ENCODE measurements around the gene CC2D2B. TPM values are rescaled to one million over a fixed set of nuclear protein-coding genes. Genes with fewer than 3 reads are reported as not detected.

CC2D2B gene
- total RNA-seq, 1 experiment from 2014 or later, result not detected

DNA sequence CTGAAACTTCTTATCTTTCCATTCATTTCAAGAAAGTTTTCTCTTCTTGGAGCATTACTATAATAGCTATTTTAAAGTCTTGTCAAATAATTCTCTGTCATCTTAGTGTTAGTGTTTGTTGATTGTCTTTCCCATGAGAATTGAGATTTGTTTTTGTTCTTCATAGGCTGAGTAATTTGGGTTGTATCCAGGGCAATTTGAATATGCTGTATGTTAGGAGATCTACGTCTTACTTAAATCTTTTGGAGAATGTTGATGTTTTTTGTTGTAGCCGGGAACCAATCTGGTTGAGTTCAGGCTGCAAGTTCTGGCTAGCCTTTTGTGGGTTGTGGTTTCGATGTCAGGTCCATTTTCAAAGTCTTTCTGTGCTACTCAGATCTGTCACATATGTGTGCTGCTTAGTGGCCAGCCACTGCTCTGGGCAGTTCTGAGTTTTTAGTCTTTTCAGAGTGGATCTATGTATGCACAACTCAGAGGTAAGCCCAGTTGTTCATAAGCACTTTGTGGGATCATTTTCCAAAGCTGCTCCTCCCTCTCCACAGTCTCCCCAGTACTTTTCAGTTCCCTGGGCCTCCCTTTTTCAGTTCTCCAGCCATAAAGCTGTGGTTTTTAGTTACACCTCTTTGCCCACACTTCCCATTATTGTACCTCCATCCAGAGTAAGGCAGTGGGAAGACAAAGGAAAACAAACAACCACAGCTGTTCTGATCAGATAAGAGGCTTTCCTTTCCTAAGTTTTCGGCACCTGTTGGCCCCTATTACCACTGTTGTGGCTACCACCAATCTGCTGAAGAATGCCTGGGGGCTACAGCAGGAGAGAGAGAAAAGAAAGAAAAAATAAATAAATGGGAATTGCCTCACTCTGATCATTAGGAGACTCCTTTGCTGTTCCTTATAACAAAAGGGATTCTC, 131.0 kb downstream of the CC2D2B start:
- H3F3A ChIP-seq (ENCODE audit: low read length, unreplicated experiment), result no peaks in the 10 kb centered on the region
- TF ChIP-seq EZH2 (IDR thresholded peaks at IDR 0.05; ENCODE audit: low read length, unreplicated experiment) (no peak), EZH2phosphoT487 (IDR thresholded peaks at IDR 0.05; ENCODE audit: borderline replicate concordance, low read length) (no peak)
- TF ChIP-seq, protein P1, sequence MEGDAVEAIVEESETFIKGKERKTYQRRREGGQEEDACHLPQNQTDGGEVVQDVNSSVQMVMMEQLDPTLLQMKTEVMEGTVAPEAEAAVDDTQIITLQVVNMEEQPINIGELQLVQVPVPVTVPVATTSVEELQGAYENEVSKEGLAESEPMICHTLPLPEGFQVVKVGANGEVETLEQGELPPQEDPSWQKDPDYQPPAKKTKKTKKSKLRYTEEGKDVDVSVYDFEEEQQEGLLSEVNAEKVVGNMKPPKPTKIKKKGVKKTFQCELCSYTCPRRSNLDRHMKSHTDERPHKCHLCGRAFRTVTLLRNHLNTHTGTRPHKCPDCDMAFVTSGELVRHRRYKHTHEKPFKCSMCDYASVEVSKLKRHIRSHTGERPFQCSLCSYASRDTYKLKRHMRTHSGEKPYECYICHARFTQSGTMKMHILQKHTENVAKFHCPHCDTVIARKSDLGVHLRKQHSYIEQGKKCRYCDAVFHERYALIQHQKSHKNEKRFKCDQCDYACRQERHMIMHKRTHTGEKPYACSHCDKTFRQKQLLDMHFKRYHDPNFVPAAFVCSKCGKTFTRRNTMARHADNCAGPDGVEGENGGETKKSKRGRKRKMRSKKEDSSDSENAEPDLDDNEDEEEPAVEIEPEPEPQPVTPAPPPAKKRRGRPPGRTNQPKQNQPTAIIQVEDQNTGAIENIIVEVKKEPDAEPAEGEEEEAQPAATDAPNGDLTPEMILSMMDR (conservative IDR thresholded peaks at IDR 0.05; ENCODE audit: low read depth, low read length), result no peak
- POLR2A ChIA-PET (ENCODE audit: unreplicated experiment), result no interaction called here
- no peaks in the 10 kb centered on the region; the same call in 1 of the 2 replicates for H3K4me1 ChIP-seq (ENCODE audit: insufficient read depth, low read length)
- H4K20me1 ChIP-seq (ENCODE audit: low read length), result no peaks in the 10 kb centered on the region
- H3K27me3 ChIP-seq (ENCODE audit: low read length), result no peaks in the 10 kb centered on the region
- H3K4me3 ChIP-seq (ENCODE audit: low read length), result no peak overlapping the region
- no peak for ATAC-seq
- H3K9me2 ChIP-seq (replicated peaks; ENCODE audit: low read length), result no peaks in the 10 kb centered on the region
- no peaks in the 10 kb centered on the region for H3K36me3 ChIP-seq (ENCODE audit: low read depth, low read length)
- no peaks in the 10 kb centered on the region for H3K9me3 ChIP-seq (ENCODE audit: low read length)
- no peak overlapping the region for H2AFZ ChIP-seq (ENCODE audit: low read length)
- peaks cover 2% of the 10 kb centered on the region; the same call in 1 of the 2 replicates for H3K79me2 ChIP-seq (ENCODE audit: low read length)
- intact Hi-C loops (cut with micrococcal nuclease), result no loop called here
- CTCF ChIA-PET, result no interaction called here
- H3K9ac ChIP-seq (ENCODE audit: low read length), result no peak overlapping the region
- DNase-seq, result no peak
- no peak overlapping the region for H3K27ac ChIP-seq (ENCODE audit: low read length)
- no peak overlapping the region for H3K4me2 ChIP-seq (ENCODE audit: low read length)
- no TSS peak for BruUV-seq (replicated peaks)

GRCh38 chr10:96041146-96041545, 133.4 kb downstream of the CC2D2B start:
- Histone ChIP-seq H3F3A (ENCODE audit: low read length, unreplicated experiment) (no peaks in the 10 kb centered on the region), H3K27ac (ENCODE audit: low read length) (no peak overlapping the region), H2AFZ (ENCODE audit: low read length) (no peak overlapping the region), H3K4me1 (ENCODE audit: insufficient read depth, low read length) (peaks cover 9% of the 10 kb centered on the region), H3K27me3 (ENCODE audit: low read length) (no peaks in the 10 kb centered on the region), H3K36me3 (ENCODE audit: low read depth, low read length) (no peaks in the 10 kb centered on the region), H3K9ac (ENCODE audit: low read length) (no peak overlapping the region), H4K20me1 (ENCODE audit: low read length) (no peaks in the 10 kb centered on the region), H3K9me2 (replicated peaks; ENCODE audit: low read length) (no peaks in the 10 kb centered on the region), H3K9me3 (ENCODE audit: low read length) (no peaks in the 10 kb centered on the region), H3K79me2 (ENCODE audit: low read length) (peaks cover 26% of the 10 kb centered on the region), H3K4me2 (ENCODE audit: low read length) (no peak overlapping the region), H3K4me3 (ENCODE audit: low read length) (no peak overlapping the region)
- no peak for TF ChIP-seq EZH2 (IDR thresholded peaks at IDR 0.05; ENCODE audit: low read length, unreplicated experiment)
- CTCF ChIA-PET, result no interaction called here
- DNase-seq (no peak), ATAC-seq (no peak)
- POLR2A ChIA-PET (ENCODE audit: unreplicated experiment), result no interaction called here
- intact Hi-C loops (cut with micrococcal nuclease), result loop anchor here (5.0 kb wide), 1 partner anchor 91 kb away; the partner anchor contains the start of gene ZNF518A
- BruUV-seq (replicated peaks), result no TSS peak

DNA sequence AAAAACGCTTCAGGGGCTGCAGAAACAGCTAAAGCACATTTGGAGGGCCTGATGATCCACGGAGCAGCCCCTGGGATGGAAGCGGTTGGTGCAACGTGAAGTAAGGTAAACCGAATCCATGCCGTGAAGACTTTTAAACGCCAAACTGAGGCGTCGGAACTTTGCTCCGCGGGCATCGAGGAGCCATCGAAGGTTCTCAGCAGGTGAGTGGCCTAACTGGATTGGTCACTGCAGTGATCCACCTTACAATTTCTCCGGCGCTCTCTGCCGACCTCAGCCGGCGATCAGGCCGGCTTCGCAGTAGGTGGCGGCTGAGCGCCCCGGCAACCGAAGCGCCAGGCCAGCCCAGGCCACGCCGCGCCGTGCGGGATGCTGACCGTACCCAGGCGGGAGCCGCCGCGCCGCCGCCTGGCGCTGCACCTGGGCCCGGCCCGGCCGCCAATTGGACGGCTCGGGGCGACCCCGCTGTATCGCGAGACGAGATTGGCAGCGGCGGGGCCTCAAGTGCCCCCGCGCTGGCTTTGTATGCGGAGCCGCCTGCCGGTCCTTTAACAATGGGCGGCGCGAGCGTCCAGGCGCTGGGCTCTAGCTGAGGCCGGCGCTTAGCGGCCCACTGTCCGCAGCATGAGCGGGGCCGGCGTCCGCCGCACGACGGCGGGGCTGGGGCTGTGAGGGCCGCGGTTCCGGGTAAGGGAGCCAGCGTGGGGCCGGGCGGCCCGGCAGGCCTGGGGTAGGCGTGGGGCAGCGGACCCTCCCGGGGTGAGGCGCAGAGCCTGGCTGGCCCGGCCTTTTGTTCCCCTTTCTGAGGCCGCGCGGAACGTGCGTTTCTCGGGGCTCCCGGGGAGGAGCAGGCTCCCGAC, 135.5 kb downstream of the CC2D2B start, which contains the start of gene CCNJ:
Gene CCNJ (plus strand): TSS at position 551 of the 860 bp plus-strand sequence. CDS start 811 bp downstream, outside the sequence.
- Histone ChIP-seq H4K20me1 (ENCODE audit: low read length) (no peaks in the 10 kb centered on the region), H2AFZ (ENCODE audit: low read length) (peak within 1 kb of the TSS; percentile 88), H3K79me2 (ENCODE audit: low read length) (peaks cover 43% of the 10 kb centered on the region), H3K4me1 (ENCODE audit: insufficient read depth, low read length) (peaks cover 16% of the 10 kb centered on the region), H3K9me3 (ENCODE audit: low read length) (no peaks in the 10 kb centered on the region), H3K9me2 (replicated peaks; ENCODE audit: low read length) (no peaks in the 10 kb centered on the region), H3K36me3 (ENCODE audit: low read depth, low read length) (no peaks in the 10 kb centered on the region), H3K27me3 (ENCODE audit: low read length) (no peaks in the 10 kb centered on the region), H3F3A (ENCODE audit: low read length, unreplicated experiment) (no peaks in the 10 kb centered on the region), H3K9ac (ENCODE audit: low read length) (peak within 1 kb of the TSS; percentile 88), H3K27ac (ENCODE audit: low read length) (peak within 1 kb of the TSS; percentile 17), H3K4me2 (ENCODE audit: low read length) (peak within 1 kb of the TSS; percentile 90), H3K4me3 (ENCODE audit: low read length) (peak within 1 kb of the TSS; percentile 79)
- ChIA-PET CTCF (no interaction called here), POLR2A (ENCODE audit: unreplicated experiment) (no interaction called here)
- intact Hi-C loops (cut with micrococcal nuclease), result loop anchor here (5.0 kb wide), 1 partner anchor 89 kb away; the partner anchor contains the start of gene ZNF518A
- no TSS peak for BruUV-seq (replicated peaks)
- DNase-seq (peak; percentile 87), ATAC-seq (peak; percentile 81)
- TF ChIP-seq EZH2phosphoT487 (IDR thresholded peaks at IDR 0.05; ENCODE audit: borderline replicate concordance, low read length), result no peak

Measured in PC-3 (cell line).